Measurements from ENCODE around the gene S100A5. TPM values are rescaled to one million over a fixed set of nuclear protein-coding genes. Genes with fewer than 3 reads are reported as not detected.

S100A5 gene
- total and polyA plus RNA-seq, 2 of the 8 experiments (the other 6 are each of a cell fraction or from before 2014, with no cell fraction given) = not detected

GRCh38 chr1:153513666-153514065, 27.1 kb downstream of the S100A5 start:
- CTCF ChIA-PET (ENCODE audit: partially characterized antibody) = interaction anchor here (0.6 to 4.6 kb wide), 3 partner anchors 18 to 59 kb away, joined by 3 to 28 read pairs (median 10); no protein-coding TSS in a partner anchor
- Histone ChIP-seq H3K36me3 (ENCODE audit: control insufficient read depth in 2 of 4, insufficient read depth in 4 of 4, low read length in 3 of 4) (no peaks in the 10 kb centered on the region; a peak in 1 of 8 replicates), H3K14ac (ENCODE audit: insufficient read length) (no peak overlapping the region), H3K27me3 (replicated peaks in 1 of 4; ENCODE audit: control insufficient read depth in 3 of 4, extremely low read depth in 1 of 4, insufficient read depth in 3 of 4, low read length in 3 of 4) (peaks cover 0 to 8% (median 5%) of the 10 kb centered on the region in 4 experiments; a peak in 4 of 7 replicates), H3K79me1 (ENCODE audit: low read depth, low read length) (no peaks in the 10 kb centered on the region), H4K5ac (ENCODE audit: insufficient read length, low read depth, low read length) (no peak overlapping the region), H4K91ac (replicated peaks; ENCODE audit: insufficient read length, low read length) (no peak overlapping the region), H2BK20ac (ENCODE audit: low read length) (no peak overlapping the region), H3K18ac (ENCODE audit: extremely low read depth, low read length) (no peak overlapping the region), H3K23me2 (ENCODE audit: low read depth, low read length) (no peaks in the 10 kb centered on the region), H3K4ac (replicated peaks; ENCODE audit: insufficient read length, low read depth, low read length) (no peak overlapping the region), H2AFZ (ENCODE audit: low read length) (no peak overlapping the region), H3K4me2 (ENCODE audit: insufficient read depth in 1 of 2, low read depth in 2 of 2, low read length in 2 of 2) (no peak overlapping the region), H3K4me1 (replicated peaks in 1 of 4; ENCODE audit: control insufficient read depth in 3 of 4, insufficient read depth in 4 of 4, low read length in 3 of 4) (peaks cover 0 to 3% (median 0%) of the 10 kb centered on the region in 4 experiments; a peak in 1 of 7 replicates), H3K9me3 (ENCODE audit: insufficient read depth in 2 of 2, low read depth in 1 of 2, low read length in 1 of 2) (no peaks in the 10 kb centered on the region), H4K20me1 (replicated peaks in 1 of 2; ENCODE audit: control insufficient read depth in 1 of 2, insufficient read depth in 2 of 2, low read length in 2 of 2) (no peaks in the 10 kb centered on the region), H3K9ac (replicated peaks in 1 of 4; ENCODE audit: extremely low read depth in 1 of 4, low read depth in 3 of 4, low read length in 3 of 4) (no peak overlapping the region), H4K8ac (ENCODE audit: extremely low read depth, insufficient read depth, low read length) (no peak overlapping the region), H3K79me2 (ENCODE audit: control insufficient read depth in 1 of 2, insufficient read depth in 2 of 2, low read length in 2 of 2) (no peaks in the 10 kb centered on the region), H2BK12ac (ENCODE audit: low read depth, low read length) (no peak overlapping the region), H3K27ac (ENCODE audit: low read depth, low read length) (no peak overlapping the region), H2BK5ac (ENCODE audit: low read depth, low read length) (no peak overlapping the region), H2BK15ac (ENCODE audit: low read length) (no peak overlapping the region), H3K4me3 (ENCODE audit: extremely low read depth in 1 of 4, insufficient read depth in 2 of 4, low read depth in 3 of 4, low read length in 4 of 4) (no peak overlapping the region), H2BK120ac (replicated peaks; ENCODE audit: low read depth, low read length) (no peak overlapping the region), H3K23ac (ENCODE audit: insufficient read length) (no peak overlapping the region), H2AK5ac (ENCODE audit: low read depth, low read length) (no peak overlapping the region), H3K56ac (replicated peaks; ENCODE audit: insufficient read length, low read depth, low read length) (no peak overlapping the region)
- no peak for DNase-seq (ENCODE audit: low read depth in 1 of 2, low spot score in 2 of 2)
- 85% methylated on average over 5 of the region's 7 CpGs; no CpG with 5 or more reads in 1 of the 2 experiments for WGBS, 2 experiments (ENCODE audit: extremely low coverage in 1 of 2, insufficient coverage in 1 of 2, insufficient read length in 1 of 2, insufficient replicate concordance in 2 of 2, low coverage in 1 of 2, low lambda C conversion rate in 2 of 2, missing lambda C conversion rate in 1 of 2)
- FAIRE-seq = no peak
- POLR2A ChIA-PET (ENCODE audit: partially characterized antibody) = interaction anchor here (1.2 kb wide), 1 partner anchor 121 kb away, joined by 4 read pairs; the partner anchor contains the start of gene CHTOP
- TF ChIP-seq EGR1 (IDR thresholded peaks at IDR 0.05; ENCODE audit: borderline replicate concordance, low read depth, low read length) = no peak
- TF ChIP-seq NRF1 (IDR thresholded peaks at IDR 0.05; ENCODE audit: low read depth, low read length) = no peak
- TF ChIP-seq POLR2A (IDR thresholded peaks at IDR 0.05; ENCODE audit: control extremely low read depth in 1 of 2, low read depth in 2 of 2, low read length in 2 of 2) = no peak
- no peak for TF ChIP-seq TAF1 (IDR thresholded peaks at IDR 0.05; ENCODE audit: low read depth, low read length)
- no peak for TF ChIP-seq E2F6 (IDR thresholded peaks at IDR 0.05)
- no peak for TF ChIP-seq CBX5 (IDR thresholded peaks at IDR 0.05; ENCODE audit: low read depth, low read length)
- TF ChIP-seq SUZ12 (IDR thresholded peaks at IDR 0.05; ENCODE audit: low read length) = no peak

All from H1 (cell line).